ENCODE data around the gene KLK3.

- TF ChIP-seq CTCF (IDR thresholded peaks at IDR 0.05; ENCODE audit: low read depth, low read length) (peak; percentile 72), EZH2phosphoT487 (IDR thresholded peaks at IDR 0.05; ENCODE audit: low read depth) (no peak)
Observed at GRCh38 chr19:50906217-50906616, 51.5 kb downstream of the KLK3 start.

All from OCI-LY3 (cell line).